Measurements from ENCODE around the gene CELF2. TPM values are rescaled to one million over a fixed set of nuclear protein-coding genes. Genes with fewer than 3 reads are reported as not detected.

Gene CELF2
- total RNA-seq, 3 donors from 2014 or later = 40.0 to 178 (median 45.6) TPM

DNA sequence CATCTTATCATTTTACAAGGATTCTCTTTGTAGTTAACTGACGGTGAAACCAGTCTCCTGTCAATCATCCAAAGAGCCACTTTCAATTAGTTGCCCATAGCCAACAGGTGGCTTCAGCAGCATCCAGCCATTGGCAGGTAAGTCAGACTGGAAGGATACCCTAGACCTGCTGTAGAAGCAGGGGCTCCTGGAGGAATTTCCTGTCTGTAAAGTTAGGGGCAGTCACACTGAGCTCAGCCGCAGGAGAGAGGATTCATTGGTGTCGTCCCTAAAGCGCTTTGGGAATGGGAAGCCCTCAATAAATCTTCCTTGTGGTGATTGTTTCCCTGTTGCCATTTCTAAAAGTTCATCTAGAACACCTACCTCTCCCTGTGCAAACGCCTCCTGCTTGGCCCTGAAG is 140.4 kb downstream of the CELF2 start:
- Histone ChIP-seq H3K27ac (no peak overlapping the region), H3K9me3 (no peaks in the 10 kb centered on the region), H3K4me1 (no peaks in the 10 kb centered on the region), H3K4me3 (no peak overlapping the region), H3K27me3 (peaks cover 0 to 3% of the 10 kb centered on the region in 2 donors), H3K36me3 (no peaks in the 10 kb centered on the region)
- TF ChIP-seq, protein P1, sequence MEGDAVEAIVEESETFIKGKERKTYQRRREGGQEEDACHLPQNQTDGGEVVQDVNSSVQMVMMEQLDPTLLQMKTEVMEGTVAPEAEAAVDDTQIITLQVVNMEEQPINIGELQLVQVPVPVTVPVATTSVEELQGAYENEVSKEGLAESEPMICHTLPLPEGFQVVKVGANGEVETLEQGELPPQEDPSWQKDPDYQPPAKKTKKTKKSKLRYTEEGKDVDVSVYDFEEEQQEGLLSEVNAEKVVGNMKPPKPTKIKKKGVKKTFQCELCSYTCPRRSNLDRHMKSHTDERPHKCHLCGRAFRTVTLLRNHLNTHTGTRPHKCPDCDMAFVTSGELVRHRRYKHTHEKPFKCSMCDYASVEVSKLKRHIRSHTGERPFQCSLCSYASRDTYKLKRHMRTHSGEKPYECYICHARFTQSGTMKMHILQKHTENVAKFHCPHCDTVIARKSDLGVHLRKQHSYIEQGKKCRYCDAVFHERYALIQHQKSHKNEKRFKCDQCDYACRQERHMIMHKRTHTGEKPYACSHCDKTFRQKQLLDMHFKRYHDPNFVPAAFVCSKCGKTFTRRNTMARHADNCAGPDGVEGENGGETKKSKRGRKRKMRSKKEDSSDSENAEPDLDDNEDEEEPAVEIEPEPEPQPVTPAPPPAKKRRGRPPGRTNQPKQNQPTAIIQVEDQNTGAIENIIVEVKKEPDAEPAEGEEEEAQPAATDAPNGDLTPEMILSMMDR (IDR thresholded peaks at IDR 0.05) = no peak
- TF ChIP-seq POLR2AphosphoS5 (IDR thresholded peaks at IDR 0.05) = no peak
- no peak for TF ChIP-seq POLR2A (IDR thresholded peaks at IDR 0.05)
- intact Hi-C loops (cut with DNase I; ENCODE audit: low total_unique reads) = no loop called here
- DNase-seq (ENCODE audit: low spot score in 2 of 2) = no peak

GRCh38 chr10:11159543-11160215 is 142.0 kb downstream of the CELF2 start:
- Histone ChIP-seq H3K27ac (no peak overlapping the region), H3K9me3 (no peaks in the 10 kb centered on the region), H3K4me3 (no peak overlapping the region), H3K36me3 (no peaks in the 10 kb centered on the region), H3K27me3 (peaks cover 0 to 8% of the 10 kb centered on the region in 2 donors), H3K4me1 (no peaks in the 10 kb centered on the region)
- TF ChIP-seq, protein P1 (IDR thresholded peaks at IDR 0.05) = no peak
- TF ChIP-seq POLR2A (IDR thresholded peaks at IDR 0.05) (no peak), POLR2AphosphoS5 (IDR thresholded peaks at IDR 0.05) (peak in 1 of 3 donors; percentile 33)
- DNase-seq (ENCODE audit: low spot score in 2 of 2) = peak in 1 of 2 donors; percentile 71
- intact Hi-C loops (cut with DNase I; ENCODE audit: low total_unique reads) = no loop called here

- TF ChIP-seq, protein P1 (IDR thresholded peaks at IDR 0.05) = no peak
- TF ChIP-seq POLR2A (IDR thresholded peaks at IDR 0.05) = no peak
- TF ChIP-seq POLR2AphosphoS5 (IDR thresholded peaks at IDR 0.05) = no peak
- intact Hi-C loops (cut with DNase I; ENCODE audit: low total_unique reads) = no loop called here
- Histone ChIP-seq H3K27me3 (peaks cover 0 to 8% of the 10 kb centered on the region in 2 donors), H3K36me3 (no peaks in the 10 kb centered on the region), H3K4me1 (no peaks in the 10 kb centered on the region), H3K4me3 (no peak overlapping the region), H3K27ac (peak overlapping the region in 1 of 2 donors; percentile 12), H3K9me3 (no peaks in the 10 kb centered on the region)
- DNase-seq (ENCODE audit: low spot score in 2 of 2) = no peak
These were observed 143.4 kb downstream of the CELF2 start for GRCh38 chr10:11161096-11161495.

- DNase-seq (ENCODE audit: low spot score in 2 of 2) = no peak
- Histone ChIP-seq H3K36me3 (no peaks in the 10 kb centered on the region), H3K4me3 (no peak overlapping the region), H3K27ac (peak overlapping the region in 1 of 2 donors; percentile 19), H3K9me3 (no peaks in the 10 kb centered on the region), H3K4me1 (no peaks in the 10 kb centered on the region), H3K27me3 (peaks cover 0 to 8% of the 10 kb centered on the region in 2 donors)
- intact Hi-C loops (cut with DNase I; ENCODE audit: low total_unique reads) = loop anchor here (2.0 kb wide), 1 partner anchor 79 kb away; no protein-coding TSS in a partner anchor
- TF ChIP-seq, protein P1 (IDR thresholded peaks at IDR 0.05) = no peak
- TF ChIP-seq POLR2AphosphoS5 (IDR thresholded peaks at IDR 0.05) = no peak
- TF ChIP-seq POLR2A (IDR thresholded peaks at IDR 0.05) = no peak
These were observed 144.2 kb downstream of the CELF2 start for GRCh38 chr10:11161910-11162309.

DNA sequence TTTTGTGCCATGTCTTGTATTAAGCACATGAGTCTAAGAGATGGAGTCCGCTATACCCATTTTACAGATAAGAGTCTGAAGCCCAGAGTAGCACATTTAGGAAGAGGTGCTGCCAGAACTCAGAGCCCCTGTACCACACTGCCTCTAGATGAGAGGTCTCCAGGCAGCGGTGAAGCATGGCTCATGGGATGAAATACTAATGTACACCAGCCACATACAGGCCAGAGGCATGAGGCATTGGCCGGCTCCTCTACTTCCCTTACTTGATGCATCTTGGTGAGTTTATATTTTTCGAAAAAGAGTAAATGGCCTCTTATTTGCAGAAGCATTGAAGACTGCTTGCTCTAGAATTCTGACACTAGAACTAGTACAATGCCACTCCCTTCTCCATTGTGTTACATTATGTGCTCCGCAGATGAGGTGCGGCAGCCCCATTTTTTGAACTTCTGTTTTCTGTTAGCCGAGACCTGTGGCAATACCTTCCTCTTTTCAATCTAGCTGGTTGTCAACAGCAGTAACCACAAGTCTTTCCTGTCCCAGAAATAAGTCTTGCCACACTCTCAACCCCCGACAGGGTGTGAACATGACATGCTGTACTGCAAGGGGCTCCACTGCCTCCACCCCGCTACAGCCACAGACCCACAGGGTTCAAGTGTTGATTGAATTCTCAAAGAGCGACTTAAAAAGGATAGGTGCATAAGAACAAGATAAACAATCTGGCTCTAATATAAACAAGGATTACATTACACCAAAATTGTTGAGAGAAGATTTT is 145.3 kb downstream of the CELF2 start:
- Histone ChIP-seq H3K4me1 (no peaks in the 10 kb centered on the region), H3K4me3 (peak overlapping the region in 1 of 3 donors; percentile 19), H3K9me3 (no peaks in the 10 kb centered on the region), H3K36me3 (no peaks in the 10 kb centered on the region), H3K27ac (peak overlapping the region; percentile 69 to 75), H3K27me3 (peaks cover 0 to 11% of the 10 kb centered on the region in 2 donors)
- DNase-seq (ENCODE audit: low spot score in 2 of 2) = peak in 1 of 2 donors; percentile 72
- intact Hi-C loops (cut with DNase I; ENCODE audit: low total_unique reads) = loop anchor here (2.0 kb wide), 1 partner anchor 78 kb away; no protein-coding TSS in a partner anchor
- TF ChIP-seq POLR2AphosphoS5 (IDR thresholded peaks at IDR 0.05) (peak in 2 of 3 donors; percentile 39 to 41), POLR2A (IDR thresholded peaks at IDR 0.05) (no peak)
